Measurements from ENCODE around the gene IRF1.

IRF1 gene

GRCh38 chr5:132459983-132460838, 30.4 kb downstream of the IRF1 start:
- Mint-ChIP-seq H3K9me3 (no peaks in the 10 kb centered on the region), H3K27me3 (ENCODE audit: low read depth) (no peaks in the 10 kb centered on the region), H3K36me3 (ENCODE audit: low read depth) (peaks cover 59% of the 10 kb centered on the region), H3K4me1 (ENCODE audit: low read depth) (peaks cover 90% of the 10 kb centered on the region), H3K27ac (peak overlapping the region; percentile 75), H3K4me3 (peak overlapping the region; percentile 22)

- Mint-ChIP-seq H3K36me3 (ENCODE audit: low read depth) (peaks cover 61% of the 10 kb centered on the region), H3K4me1 (ENCODE audit: low read depth) (peaks cover 89% of the 10 kb centered on the region), H3K9me3 (no peaks in the 10 kb centered on the region), H3K27me3 (ENCODE audit: low read depth) (no peaks in the 10 kb centered on the region), H3K4me3 (peak overlapping the region; percentile 77), H3K27ac (peak overlapping the region; percentile 100)
Observed at GRCh38 chr5:132459031-132459982, 31.3 kb downstream of the IRF1 start.

- Mint-ChIP-seq H3K27me3 (ENCODE audit: low read depth) (no peaks in the 10 kb centered on the region), H3K27ac (peak overlapping the region; percentile 100), H3K9me3 (no peaks in the 10 kb centered on the region), H3K4me3 (peak overlapping the region; percentile 77), H3K36me3 (ENCODE audit: low read depth) (peaks cover 68% of the 10 kb centered on the region), H3K4me1 (ENCODE audit: low read depth) (peaks cover 86% of the 10 kb centered on the region)
Observed at GRCh38 chr5:132458651-132459030, 31.9 kb downstream of the IRF1 start.

GRCh38 chr5:132458226-132458560, 32.4 kb downstream of the IRF1 start:
- peak overlapping the region; percentile 77 for H3K4me3 Mint-ChIP-seq
- no peaks in the 10 kb centered on the region for H3K27me3 Mint-ChIP-seq (ENCODE audit: low read depth)
- H3K4me1 Mint-ChIP-seq (ENCODE audit: low read depth) = peaks cover 87% of the 10 kb centered on the region
- peak overlapping the region; percentile 100 for H3K27ac Mint-ChIP-seq
- no peaks in the 10 kb centered on the region for H3K9me3 Mint-ChIP-seq
- peaks cover 67% of the 10 kb centered on the region for H3K36me3 Mint-ChIP-seq (ENCODE audit: low read depth)

- Mint-ChIP-seq H3K4me1 (ENCODE audit: low read depth) (peaks cover 87% of the 10 kb centered on the region), H3K27me3 (ENCODE audit: low read depth) (no peaks in the 10 kb centered on the region), H3K9me3 (no peaks in the 10 kb centered on the region), H3K27ac (peak overlapping the region; percentile 100), H3K36me3 (ENCODE audit: low read depth) (peaks cover 68% of the 10 kb centered on the region), H3K4me3 (peak overlapping the region; percentile 77)
Observed at GRCh38 chr5:132457371-132458225, 33.0 kb downstream of the IRF1 start.

- Mint-ChIP-seq H3K4me3 (peak overlapping the region; percentile 77), H3K27me3 (ENCODE audit: low read depth) (no peaks in the 10 kb centered on the region)
Observed at GRCh38 chr5:132456987-132457361, 33.6 kb downstream of the IRF1 start.

DNA sequence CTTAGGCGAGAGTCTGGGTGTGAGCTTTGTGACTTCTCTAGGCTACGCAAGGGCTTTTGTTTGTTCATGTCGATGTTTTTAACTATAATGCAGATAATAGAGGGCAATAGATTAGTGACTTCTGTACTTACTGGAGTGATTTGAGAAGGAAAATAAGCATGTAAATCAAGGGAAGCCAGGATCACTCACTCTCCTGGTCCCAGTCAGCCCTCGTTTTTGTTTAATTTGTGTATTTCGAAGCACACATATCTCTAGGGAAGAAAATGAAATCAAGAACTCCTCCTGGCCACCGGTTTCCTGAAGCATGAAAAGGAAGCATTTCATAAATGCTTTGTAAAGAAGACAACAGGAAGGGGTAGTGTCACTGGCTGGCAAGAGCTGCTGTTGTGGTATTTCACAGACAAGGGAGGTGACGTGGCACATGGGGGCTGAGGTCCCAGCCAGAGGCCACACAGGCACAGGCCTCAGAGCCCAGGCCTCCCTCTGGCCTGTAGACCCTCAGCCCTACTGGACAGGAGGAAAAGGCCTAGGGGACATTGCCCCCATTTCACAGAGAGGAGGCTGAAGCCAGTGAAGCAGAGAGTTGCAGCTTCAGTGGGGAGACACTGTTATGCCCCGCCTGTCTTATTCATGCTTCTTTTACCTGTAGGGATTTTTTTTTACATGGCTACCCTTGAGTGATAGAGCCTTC, 34.1 kb downstream of the IRF1 start:
- H3K4me3 Mint-ChIP-seq = peak overlapping the region; percentile 77
- no peaks in the 10 kb centered on the region for H3K9me3 Mint-ChIP-seq
- H3K27me3 Mint-ChIP-seq (ENCODE audit: low read depth) = no peaks in the 10 kb centered on the region
- peaks cover 67% of the 10 kb centered on the region for H3K36me3 Mint-ChIP-seq (ENCODE audit: low read depth)
- peak overlapping the region; percentile 100 for H3K27ac Mint-ChIP-seq
- H3K4me1 Mint-ChIP-seq (ENCODE audit: low read depth) = peaks cover 85% of the 10 kb centered on the region

More at GRCh38 chr5:132456987-132457361, 33.6 kb downstream of the IRF1 start:
- peaks cover 89% of the 10 kb centered on the region for H3K4me1 Mint-ChIP-seq (ENCODE audit: low read depth)
- peak overlapping the region; percentile 100 for H3K27ac Mint-ChIP-seq
- peaks cover 70% of the 10 kb centered on the region for H3K36me3 Mint-ChIP-seq (ENCODE audit: low read depth)
- H3K9me3 Mint-ChIP-seq = no peaks in the 10 kb centered on the region

GRCh38 chr5:132455614-132456115, 34.9 kb downstream of the IRF1 start:
- H3K4me3 Mint-ChIP-seq = peak overlapping the region; percentile 77
- no peaks in the 10 kb centered on the region for H3K9me3 Mint-ChIP-seq
- H3K27ac Mint-ChIP-seq = peak overlapping the region; percentile 100
- peaks cover 68% of the 10 kb centered on the region for H3K36me3 Mint-ChIP-seq (ENCODE audit: low read depth)
- no peaks in the 10 kb centered on the region for H3K27me3 Mint-ChIP-seq (ENCODE audit: low read depth)
- peaks cover 80% of the 10 kb centered on the region for H3K4me1 Mint-ChIP-seq (ENCODE audit: low read depth)

DNA sequence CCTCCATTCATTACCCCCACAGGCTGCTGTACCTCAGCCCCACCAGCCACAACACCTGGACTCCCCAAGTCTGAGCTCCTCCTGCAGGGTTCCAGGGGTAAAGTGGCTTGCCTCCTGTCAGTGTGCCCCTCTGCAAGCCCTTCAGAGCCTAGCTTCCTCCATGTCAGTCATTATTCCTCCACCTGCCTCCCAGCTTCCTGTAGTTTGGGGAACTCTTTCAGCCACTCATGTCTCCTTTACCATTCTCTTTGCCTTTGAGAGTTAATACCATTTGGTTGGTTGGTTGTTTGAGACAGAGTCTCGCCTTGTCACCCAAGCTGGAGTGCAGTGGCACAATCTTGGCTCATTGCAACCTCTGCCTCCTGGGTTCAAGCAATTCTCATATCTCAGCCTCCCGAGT, 36.2 kb downstream of the IRF1 start:
- H3K9me3 Mint-ChIP-seq = no peaks in the 10 kb centered on the region
- peaks cover 69% of the 10 kb centered on the region for H3K4me1 Mint-ChIP-seq (ENCODE audit: low read depth)
- no peaks in the 10 kb centered on the region for H3K27me3 Mint-ChIP-seq (ENCODE audit: low read depth)
- H3K27ac Mint-ChIP-seq = peak overlapping the region; percentile 100
- peaks cover 59% of the 10 kb centered on the region for H3K36me3 Mint-ChIP-seq (ENCODE audit: low read depth)
- peak overlapping the region; percentile 19 for H3K4me3 Mint-ChIP-seq

- Mint-ChIP-seq H3K27ac (no peak overlapping the region), H3K9me3 (no peaks in the 10 kb centered on the region), H3K36me3 (ENCODE audit: low read depth) (peaks cover 70% of the 10 kb centered on the region), H3K4me3 (no peak overlapping the region), H3K27me3 (ENCODE audit: low read depth) (no peaks in the 10 kb centered on the region), H3K4me1 (ENCODE audit: low read depth) (peaks cover 62% of the 10 kb centered on the region)
Observed at GRCh38 chr5:132451387-132451786, 39.2 kb downstream of the IRF1 start.

- H3K27me3 Mint-ChIP-seq (ENCODE audit: low read depth) = no peaks in the 10 kb centered on the region
- peaks cover 59% of the 10 kb centered on the region for H3K4me1 Mint-ChIP-seq (ENCODE audit: low read depth)
- peak overlapping the region; percentile 12 for H3K27ac Mint-ChIP-seq
- peaks cover 54% of the 10 kb centered on the region for H3K36me3 Mint-ChIP-seq (ENCODE audit: low read depth)
- H3K9me3 Mint-ChIP-seq = no peaks in the 10 kb centered on the region
- no peak overlapping the region for H3K4me3 Mint-ChIP-seq
Observed at GRCh38 chr5:132449060-132449459, 41.5 kb downstream of the IRF1 start.

DNA sequence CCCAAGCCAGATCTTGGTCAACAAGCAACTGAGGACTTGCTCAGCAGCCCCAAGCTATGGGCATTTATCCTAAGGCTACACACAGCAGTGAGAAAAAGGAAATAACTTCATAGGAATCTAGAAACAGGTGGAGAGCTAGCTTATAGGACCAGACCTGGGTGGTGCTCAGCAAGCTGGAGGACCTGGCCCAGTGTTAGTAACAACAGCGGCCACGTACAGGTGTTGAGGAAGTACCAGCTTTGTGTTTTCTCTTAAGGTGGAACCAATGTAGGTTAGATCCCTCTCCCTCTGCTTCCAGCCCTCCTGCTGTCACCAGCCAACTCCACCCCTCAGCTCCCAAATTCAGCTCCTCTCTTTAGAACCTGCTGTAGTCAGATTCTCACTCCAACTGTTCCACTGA, 43.4 kb downstream of the IRF1 start:
- no peaks in the 10 kb centered on the region for H3K9me3 Mint-ChIP-seq
- no peak overlapping the region for H3K4me3 Mint-ChIP-seq
- peaks cover 46% of the 10 kb centered on the region for H3K36me3 Mint-ChIP-seq (ENCODE audit: low read depth)
- H3K27me3 Mint-ChIP-seq (ENCODE audit: low read depth) = no peaks in the 10 kb centered on the region
- H3K27ac Mint-ChIP-seq = peak overlapping the region; percentile 34
- peaks cover 58% of the 10 kb centered on the region for H3K4me1 Mint-ChIP-seq (ENCODE audit: low read depth)

DNA sequence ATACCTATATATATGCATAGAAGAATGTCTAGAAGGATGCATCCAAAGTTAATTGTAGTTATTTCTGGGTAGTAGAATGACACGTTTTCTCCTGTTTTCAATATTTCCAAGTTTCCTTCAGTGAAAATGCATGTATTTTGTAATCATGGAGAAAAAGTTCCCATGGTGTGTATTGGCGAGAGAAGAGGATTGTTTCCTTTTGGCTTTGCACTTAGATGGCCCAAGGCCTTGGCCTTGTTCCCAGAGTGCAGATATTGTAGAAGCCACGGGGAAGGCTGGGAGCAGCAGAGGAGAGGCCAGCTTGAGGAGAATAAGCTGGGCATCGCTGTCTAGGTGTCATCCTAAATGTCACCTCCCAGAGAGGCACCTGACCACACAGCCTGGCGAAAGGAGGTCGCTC, 44.0 kb downstream of the IRF1 start:
- Mint-ChIP-seq H3K4me3 (no peak overlapping the region), H3K4me1 (ENCODE audit: low read depth) (peaks cover 64% of the 10 kb centered on the region), H3K27ac (peak overlapping the region; percentile 63)

More for the DNA sequence above, 44.0 kb downstream of the IRF1 start:
- H3K27me3 Mint-ChIP-seq (ENCODE audit: low read depth) = no peaks in the 10 kb centered on the region
- no peaks in the 10 kb centered on the region for H3K9me3 Mint-ChIP-seq
- H3K36me3 Mint-ChIP-seq (ENCODE audit: low read depth) = peaks cover 45% of the 10 kb centered on the region
